H9 (cell line): ENCODE results near the gene CFAP65. TPM values are rescaled to one million over a fixed set of nuclear protein-coding genes. Genes with fewer than 3 reads are reported as not detected.

Source experiments
- DNase-seq: peaks from one replicate; pipeline ENCODE4 v3.0.0-alpha.2; 2017
- H2AFZ ChIP-seq: one replicate; pipeline ENCODE4 v1.6.1; 2013; ENCODE audit warnings: mild to moderate bottlenecking, low read length, control low read depth, moderate library complexity
- H2AK5ac ChIP-seq: 2 replicates; pipeline ENCODE4 v1.6.1; 2013; ENCODE audit warnings: low read length, control low read depth, mixed read lengths; ENCODE audit not compliant: insufficient read length
- H2BK120ac ChIP-seq: one replicate; pipeline ENCODE4 v1.6.1; 2013; ENCODE audit warnings: low read depth, mild to moderate bottlenecking, low read length, control low read depth, inconsistent platforms; ENCODE audit not compliant: poor library complexity, severe bottlenecking
- H2BK12ac ChIP-seq: 2 replicates; pipeline ENCODE4 v1.6.1; 2013; ENCODE audit warnings: low read length, control low read depth, mixed read lengths, low read depth; ENCODE audit not compliant: insufficient read length
- H2BK15ac ChIP-seq: 2 replicates; pipeline ENCODE4 v1.6.1; 2013; ENCODE audit warnings: low read depth, low read length, control low read depth
- H2BK20ac ChIP-seq: one replicate; pipeline ENCODE4 v1.6.1; 2013; ENCODE audit warnings: low read depth, mild to moderate bottlenecking, low read length, control low read depth, inconsistent platforms; ENCODE audit not compliant: poor library complexity, severe bottlenecking
- H2BK5ac ChIP-seq: 2 replicates; pipeline ENCODE4 v1.6.1; 2013; ENCODE audit warnings: low read length, control low read depth, mixed read lengths; ENCODE audit not compliant: insufficient read length
- H3K14ac ChIP-seq: 2 replicates; pipeline ENCODE4 v1.6.1; 2013; ENCODE audit warnings: low read length, control low read depth; ENCODE audit not compliant: insufficient read depth
- H3K18ac ChIP-seq: 2 replicates; pipeline ENCODE4 v1.6.1; 2013; ENCODE audit warnings: low read depth, mild to moderate bottlenecking, mixed read lengths, low read length, control low read depth; ENCODE audit not compliant: insufficient read length
- H3K23ac ChIP-seq: 2 replicates; pipeline ENCODE4 v1.6.1; 2013; ENCODE audit warnings: low read length, control low read depth, mixed read lengths, low read depth; ENCODE audit not compliant: insufficient read length
- H3K23me2 ChIP-seq: 2 replicates; pipeline ENCODE4 v1.6.1; 2013; ENCODE audit warnings: low read depth, mild to moderate bottlenecking, mixed read lengths, low read length, control low read depth; ENCODE audit not compliant: insufficient read length, poor library complexity, severe bottlenecking
- H3K27ac ChIP-seq: 2 replicates; pipeline ENCODE4 v1.5.1; 2013; ENCODE audit warnings: low read length, control low read depth, mixed read lengths, low read depth; ENCODE audit not compliant: insufficient read length
- H3K27me3 ChIP-seq: 2 replicates; pipeline ENCODE4 v1.6.1; 2013; ENCODE audit warnings: low read length, control low read depth, inconsistent platforms; ENCODE audit not compliant: insufficient read depth
- H3K4ac ChIP-seq: 2 replicates; pipeline ENCODE4 v1.6.1; 2013; ENCODE audit warnings: low read depth, mild to moderate bottlenecking, control low read depth, inconsistent platforms, low read length, moderate library complexity
- H3K4me1 ChIP-seq: 2 replicates; pipeline ENCODE4 v1.6.1; 2013; ENCODE audit warnings: low read length, control low read depth, inconsistent platforms; ENCODE audit not compliant: insufficient read depth
- H3K4me2 ChIP-seq: 2 replicates; pipeline ENCODE4 v1.6.1; 2013; ENCODE audit warnings: low read length, control low read depth, mixed read lengths; ENCODE audit not compliant: insufficient read length, insufficient read depth
- H3K56ac ChIP-seq: 2 replicates; pipeline ENCODE4 v1.6.1; 2013; ENCODE audit warnings: low read depth, mild to moderate bottlenecking, mixed read lengths, low read length, control low read depth; ENCODE audit not compliant: insufficient read length
- H3K79me1 ChIP-seq: 2 replicates; pipeline ENCODE4 v1.6.1; 2013; ENCODE audit warnings: low read depth, mild to moderate bottlenecking, moderate library complexity, low read length, control low read depth, inconsistent platforms; ENCODE audit not compliant: insufficient read depth, poor library complexity, severe bottlenecking
- H3K79me2 ChIP-seq: 2 replicates; pipeline ENCODE4 v1.6.1; 2013; ENCODE audit warnings: low read length, control low read depth, inconsistent platforms; ENCODE audit not compliant: insufficient read depth
- H3K9ac ChIP-seq: 2 replicates; pipeline ENCODE4 v1.6.1; 2013; ENCODE audit warnings: low read length, control low read depth, mixed read lengths; ENCODE audit not compliant: insufficient read length; ENCODE audit errors: extremely low read depth
- H3K9me3 ChIP-seq: one replicate; pipeline ENCODE4 v1.6.1; 2013; ENCODE audit warnings: low read depth, low read length, inconsistent platforms; ENCODE audit not compliant: control insufficient read depth
- H3T11ph ChIP-seq: one replicate; pipeline ENCODE4 v1.6.1; 2013; ENCODE audit warnings: mild to moderate bottlenecking, low read length, control low read depth, inconsistent platforms
- H4K20me1 ChIP-seq: one replicate; pipeline ENCODE4 v1.6.1; 2013; ENCODE audit not compliant: control insufficient read depth, insufficient read length, insufficient read depth
- H4K5ac ChIP-seq: 2 replicates; pipeline ENCODE4 v1.6.1; 2013; ENCODE audit warnings: low read depth, mild to moderate bottlenecking, mixed read lengths, low read length, control low read depth; ENCODE audit not compliant: insufficient read length
- H4K8ac ChIP-seq: replicated peaks from 2 replicates; pipeline ENCODE4 v1.6.1; 2013; ENCODE audit warnings: low read length, control low read depth, mixed read lengths, low read depth; ENCODE audit not compliant: insufficient read length
- H4K91ac ChIP-seq: 2 replicates; pipeline ENCODE4 v1.6.1; 2013; ENCODE audit warnings: low read depth, mild to moderate bottlenecking, moderate library complexity, mixed read lengths, low read length, control low read depth; ENCODE audit not compliant: insufficient read length
- H3K27ac Mint-ChIP-seq, 3 experiments: 2 replicates in 2 of 3; 3 replicates in 1 of 3; pipeline ENCODE4 v1.8.0; 2020 to 2021; ENCODE audit warnings: mixed read lengths in 3 of 3, mild to moderate bottlenecking in 1 of 3, moderate library complexity in 1 of 3
- H3K27me3 Mint-ChIP-seq: 2 replicates; pipeline ENCODE4 v1.8.0; 2021; ENCODE audit warnings: low read depth, mild to moderate bottlenecking, moderate library complexity, mixed read lengths
- H3K36me3 Mint-ChIP-seq, 3 experiments: 2 replicates in 2 of 3; 3 replicates in 1 of 3; pipeline ENCODE4 v1.8.0; 2020 to 2021; ENCODE audit warnings: low read depth in 3 of 3, mixed read lengths in 3 of 3; ENCODE audit not compliant: insufficient read depth in 1 of 3
- H3K4me1 Mint-ChIP-seq, 2 experiments: 2 replicates each; pipeline ENCODE4 v1.8.0; 2020; ENCODE audit warnings: mixed read lengths in 2 of 2
- H3K4me3 Mint-ChIP-seq, 2 experiments: 2 replicates in 1 of 2; 3 replicates in 1 of 2; pipeline ENCODE4 v1.8.0; 2020 to 2021; ENCODE audit warnings: mild to moderate bottlenecking in 2 of 2, mixed read lengths in 2 of 2, moderate library complexity in 1 of 2
- H3K9me3 Mint-ChIP-seq, 2 experiments: 2 replicates in 1 of 2; 3 replicates in 1 of 2; pipeline ENCODE4 v1.8.0; 2020; ENCODE audit warnings: mild to moderate bottlenecking in 2 of 2, mixed read lengths in 2 of 2, moderate library complexity in 1 of 2
- WGBS: extraction: QIAGEN DNeasy Blood & Tissue Kit; methylation state at CpG from one replicate; pipeline ENCODE4 v1.1.7; 2013; ENCODE audit warnings: missing lambda C conversion rate, low lambda C conversion rate, mixed read lengths; ENCODE audit not compliant: insufficient read length; ENCODE audit errors: extremely low coverage; 5-methylcytosine and 5-hydroxymethylcytosine counted together
- total RNA-seq: library from RNA; stranded (reverse); gene quantifications from 2 replicates; pipeline ENCODE4 v1.2.1, GENCODE V29; 2021
- TF ChIP-seq, protein P1 (sequence below): fragments of 200-600 bp; sonication (generic); conservative IDR thresholded peaks from 3 replicates; pipeline ENCODE4 v1.8.0; 2021; ENCODE audit warnings: antibody characterized with exemption, mild to moderate bottlenecking

The CFAP65 gene
- total RNA-seq, 1 experiment from 2014 or later: 0.20 TPM

DNA sequence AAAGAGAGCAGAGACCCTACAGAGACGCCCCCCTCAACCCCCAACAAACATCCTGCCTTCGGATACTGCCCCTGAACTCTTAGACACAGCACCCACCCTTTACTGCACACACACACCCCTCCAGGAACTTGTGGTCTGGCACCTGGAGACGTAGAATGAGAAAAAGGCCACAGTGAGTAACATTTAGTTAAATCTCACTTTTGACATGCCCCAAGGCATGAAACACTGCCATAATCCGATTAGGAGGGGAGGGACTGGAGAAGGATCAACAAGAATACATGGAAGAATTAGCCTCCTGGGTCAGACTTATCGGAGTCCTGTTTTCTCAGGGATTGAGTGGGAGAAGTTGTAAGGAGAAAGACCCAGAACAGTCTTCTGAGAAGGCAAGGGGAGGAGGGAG lies 77.7 kb downstream of the CFAP65 start:
- Histone ChIP-seq H2BK120ac (no peak overlapping the region), H2AFZ (no peak overlapping the region), H3K14ac (no peak overlapping the region; the same call in 1 of the 2 replicates), H3K79me1 (no peaks in the 10 kb centered on the region), H4K20me1 (no peaks in the 10 kb centered on the region), H3K4ac (no peak overlapping the region), H3K27me3 (peaks cover 20% of the 10 kb centered on the region), H3K79me2 (no peaks in the 10 kb centered on the region), H4K5ac (no peak overlapping the region), H3K4me1 (peaks cover 4% of the 10 kb centered on the region; the same call in 1 of the 2 replicates), H3K4me2 (peak overlapping the region; percentile 49), H2BK15ac (no peak overlapping the region), H3K23ac (no peak overlapping the region), H3K9ac (no peak overlapping the region), H4K8ac (no peak overlapping the region), H3K23me2 (peaks cover 16% of the 10 kb centered on the region), H3K9me3 (no peaks in the 10 kb centered on the region), H3T11ph (no peak overlapping the region), H2BK12ac (no peak overlapping the region), H3K27ac (no peak overlapping the region), H4K91ac (no peak overlapping the region), H2AK5ac (no peak overlapping the region), H3K56ac (no peak overlapping the region), H2BK20ac (no peak overlapping the region), H3K18ac (peak overlapping the region; percentile 29), H2BK5ac (no peak overlapping the region)
- WGBS: no CpG with 5 or more reads among the region's 5 CpGs
- TF ChIP-seq, protein P1, sequence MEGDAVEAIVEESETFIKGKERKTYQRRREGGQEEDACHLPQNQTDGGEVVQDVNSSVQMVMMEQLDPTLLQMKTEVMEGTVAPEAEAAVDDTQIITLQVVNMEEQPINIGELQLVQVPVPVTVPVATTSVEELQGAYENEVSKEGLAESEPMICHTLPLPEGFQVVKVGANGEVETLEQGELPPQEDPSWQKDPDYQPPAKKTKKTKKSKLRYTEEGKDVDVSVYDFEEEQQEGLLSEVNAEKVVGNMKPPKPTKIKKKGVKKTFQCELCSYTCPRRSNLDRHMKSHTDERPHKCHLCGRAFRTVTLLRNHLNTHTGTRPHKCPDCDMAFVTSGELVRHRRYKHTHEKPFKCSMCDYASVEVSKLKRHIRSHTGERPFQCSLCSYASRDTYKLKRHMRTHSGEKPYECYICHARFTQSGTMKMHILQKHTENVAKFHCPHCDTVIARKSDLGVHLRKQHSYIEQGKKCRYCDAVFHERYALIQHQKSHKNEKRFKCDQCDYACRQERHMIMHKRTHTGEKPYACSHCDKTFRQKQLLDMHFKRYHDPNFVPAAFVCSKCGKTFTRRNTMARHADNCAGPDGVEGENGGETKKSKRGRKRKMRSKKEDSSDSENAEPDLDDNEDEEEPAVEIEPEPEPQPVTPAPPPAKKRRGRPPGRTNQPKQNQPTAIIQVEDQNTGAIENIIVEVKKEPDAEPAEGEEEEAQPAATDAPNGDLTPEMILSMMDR: no peak
- Mint-ChIP-seq H3K4me1 (peaks cover 21 to 34% of the 10 kb centered on the region in 2 experiments), H3K9me3 (peaks cover 0 to 2% of the 10 kb centered on the region in 2 experiments; a peak in 2 of 5 replicates), H3K4me3 (peak overlapping the region; percentile 78 to 84), H3K27ac (peak overlapping the region in 2 of 3 experiments; percentile 22 to 96; a peak in 2 of 7 replicates), H3K27me3 (peaks cover 64% of the 10 kb centered on the region), H3K36me3 (no peaks in the 10 kb centered on the region; a peak in 3 of 7 replicates)
- DNase-seq: no peak
